OCI-LY7 (cell line): ENCODE results near the gene SUMF1.

ENCODE experiments used
- EZH2phosphoT487 ChIP-seq: fragments of 200-600 bp; sonication (generic); IDR thresholded peaks from 2 replicates; pipeline ENCODE4 v1.6.1; 2018; ENCODE audit warnings: low read depth, borderline replicate concordance, mild to moderate bottlenecking, mixed run types, antibody characterized with exemption, low read length, moderate library complexity, mixed read lengths
- TF ChIP-seq, protein P1 (sequence below): fragments of 200-600 bp; sonication (generic); conservative IDR thresholded peaks from 2 replicates; pipeline ENCODE4 v1.5.1; 2014; ENCODE audit warnings: mild to moderate bottlenecking, antibody characterized with exemption, low read length, moderate library complexity, mixed read lengths

DNA sequence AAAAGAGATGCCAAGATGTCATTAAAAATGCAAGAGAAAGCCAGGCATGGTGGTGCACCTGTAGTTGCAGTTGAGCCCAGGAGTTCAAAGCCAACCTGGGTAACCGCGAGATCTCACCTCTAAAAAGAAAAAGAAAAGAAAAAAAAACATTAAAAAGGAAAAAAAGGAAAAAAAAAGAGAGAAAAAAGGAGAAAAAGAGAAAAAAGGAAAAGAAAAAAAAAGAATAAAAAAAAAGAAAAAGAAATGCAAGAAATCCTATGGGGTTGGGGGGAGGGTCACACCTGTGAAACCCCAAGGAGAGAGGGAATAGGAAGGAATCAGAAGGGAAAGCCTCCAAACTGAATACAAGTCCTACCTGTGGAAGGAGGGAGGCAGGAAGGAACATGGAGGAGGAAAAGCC is 5.2 kb upstream of the SUMF1 start:
- TF ChIP-seq, protein P1, sequence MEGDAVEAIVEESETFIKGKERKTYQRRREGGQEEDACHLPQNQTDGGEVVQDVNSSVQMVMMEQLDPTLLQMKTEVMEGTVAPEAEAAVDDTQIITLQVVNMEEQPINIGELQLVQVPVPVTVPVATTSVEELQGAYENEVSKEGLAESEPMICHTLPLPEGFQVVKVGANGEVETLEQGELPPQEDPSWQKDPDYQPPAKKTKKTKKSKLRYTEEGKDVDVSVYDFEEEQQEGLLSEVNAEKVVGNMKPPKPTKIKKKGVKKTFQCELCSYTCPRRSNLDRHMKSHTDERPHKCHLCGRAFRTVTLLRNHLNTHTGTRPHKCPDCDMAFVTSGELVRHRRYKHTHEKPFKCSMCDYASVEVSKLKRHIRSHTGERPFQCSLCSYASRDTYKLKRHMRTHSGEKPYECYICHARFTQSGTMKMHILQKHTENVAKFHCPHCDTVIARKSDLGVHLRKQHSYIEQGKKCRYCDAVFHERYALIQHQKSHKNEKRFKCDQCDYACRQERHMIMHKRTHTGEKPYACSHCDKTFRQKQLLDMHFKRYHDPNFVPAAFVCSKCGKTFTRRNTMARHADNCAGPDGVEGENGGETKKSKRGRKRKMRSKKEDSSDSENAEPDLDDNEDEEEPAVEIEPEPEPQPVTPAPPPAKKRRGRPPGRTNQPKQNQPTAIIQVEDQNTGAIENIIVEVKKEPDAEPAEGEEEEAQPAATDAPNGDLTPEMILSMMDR: no peak
- TF ChIP-seq EZH2phosphoT487: no peak
